Kidney (tissue), 22 donors: ENCODE results near the gene LYPD4. TPM values are rescaled to one million over a fixed set of nuclear protein-coding genes. Genes with fewer than 3 reads are reported as not detected.

Experiments used
- DNase-seq, 5 donors: peaks; one replicate each; pipeline ENCODE4 v3.0.0-alpha.2; 2013 to 2020
- FAIRE-seq: peaks from 2 replicates; lab custom pipeline; 2012; peaks lifted over from hg19 to GRCh38; lab: Jason Lieb, UNC
- H3K27ac ChIP-seq, 2 donors: one replicate each; pipeline ENCODE4 v1.7.0; 2013; ENCODE audit warnings: low read depth in 2 of 2, low read length in 2 of 2, inconsistent platforms in 1 of 2
- H3K27me3 ChIP-seq: one replicate; pipeline ENCODE4 v1.7.1; 2013; ENCODE audit warnings: low read length, inconsistent platforms; ENCODE audit not compliant: control insufficient read depth, insufficient read depth
- H3K36me3 ChIP-seq, 3 donors: one replicate each; pipeline versions ENCODE4 v1.7.0 to v1.7.1; 2013; ENCODE audit warnings: low read length in 3 of 3, control low read depth in 1 of 3, inconsistent platforms in 1 of 3; ENCODE audit not compliant: insufficient read depth in 3 of 3, control insufficient read depth in 2 of 3
- H3K4me1 ChIP-seq, 3 donors: one replicate each; pipeline versions ENCODE4 v1.7.0 to v1.7.1; 2013; ENCODE audit warnings: low read length in 3 of 3, inconsistent platforms in 1 of 3, low read depth in 1 of 3; ENCODE audit not compliant: control insufficient read depth in 2 of 3, insufficient read depth in 2 of 3
- H3K4me3 ChIP-seq, 3 donors: one replicate each; pipeline versions ENCODE4 v1.7.0 to v1.8.1; 2013; ENCODE audit warnings: low read length in 3 of 3, control low read depth in 1 of 3, inconsistent platforms in 1 of 3
- H3K9ac ChIP-seq, 3 donors: one replicate each; pipeline versions ENCODE4 v1.7.0 to v1.7.1; 2013; ENCODE audit warnings: low read length in 3 of 3, control low read depth in 1 of 3, inconsistent platforms in 1 of 3
- H3K9me3 ChIP-seq, 3 donors: one replicate each; pipeline versions ENCODE4 v1.7.0 to v1.7.1; 2013; ENCODE audit warnings: low read length in 3 of 3, control low read depth in 1 of 3, inconsistent platforms in 1 of 3; ENCODE audit not compliant: control insufficient read depth in 2 of 3, insufficient read depth in 1 of 3
- intact Hi-C: fragments of 100-400 bp; cut with DNase I; formaldehyde crosslinking; loops from one replicate; pipeline ENCODE4 v1.11.1; 2022
- long read RNA-seq, 10 donors: library from polyadenylated mRNA in 1 of 10; unstranded in 1 of 10; transcript quantifications; one replicate each; pipeline ENCODE4 v2.0.0 and lab custom pipeline, GENCODE V29; 2021 to 2026
- polyA plus RNA-seq: library from polyadenylated mRNA; stranded (reverse); fragments of 350-450 nt; fragmentation: Illumina TruSeq; extraction: RNeasy Lipid Tissue Mini Kit (QIAGEN cat#74804); gene quantifications from one replicate; pipeline ENCODE4 v1.2.3, GENCODE V29; 2014; ENCODE audit warnings: low read depth, low replicate concordance; ENCODE audit not compliant: insufficient read depth
- total RNA-seq: library from RNA; stranded (reverse); fragmentation: NEBNext Ultra II Directional; extraction: Animal tissue kit (Norgen Biotek cat#: 25700); gene quantifications from one replicate; pipeline ENCODE4 v1.2.1, GENCODE V29; 2021
- TF ChIP-seq, protein P1 (sequence below): IDR thresholded peaks from 3 replicates; pipeline ENCODE4 v1.5.1; 2012; ENCODE audit warnings: mild to moderate bottlenecking, moderate library complexity, borderline replicate concordance; ENCODE audit not compliant: insufficient read depth; ENCODE audit errors: extremely low read depth
- donor health status: control.
- donor health status: control.
- donor health status: control.
- donor health status: control.
- donor health status: control.
- donor health status: DM: yes; HTN: yes; CAD: no.
- donor health status: Normal renal cell carcinoma (clear cell type).

LYPD4 gene, protein sequence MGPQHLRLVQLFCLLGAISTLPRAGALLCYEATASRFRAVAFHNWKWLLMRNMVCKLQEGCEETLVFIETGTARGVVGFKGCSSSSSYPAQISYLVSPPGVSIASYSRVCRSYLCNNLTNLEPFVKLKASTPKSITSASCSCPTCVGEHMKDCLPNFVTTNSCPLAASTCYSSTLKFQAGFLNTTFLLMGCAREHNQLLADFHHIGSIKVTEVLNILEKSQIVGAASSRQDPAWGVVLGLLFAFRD
- total RNA-seq (not detected), polyA plus RNA-seq (not detected)
- long read RNA-seq, donor 1, partial matches to known transcripts: 2,436 of 3,591 reads
- long read RNA-seq, donor 1, other reads (novel, unspliced or antisense): 1,155 of 3,591 reads
- long read RNA-seq, donor 2: 0 reads
- long read RNA-seq, donor 3: 0 reads
- long read RNA-seq, donor 4, partial matches to known transcripts: 1,157 of 2,577 reads
- long read RNA-seq, donor 4, other reads (novel, unspliced or antisense): 1,420 of 2,577 reads
- long read RNA-seq, donor 5: 0 reads
- long read RNA-seq, donor 6, partial matches to known transcripts: 4,959 of 7,896 reads
- long read RNA-seq, donor 6, other reads (novel, unspliced or antisense): 2,937 of 7,896 reads
- long read RNA-seq, donor 7: 0 reads
- long read RNA-seq, donor 8, partial matches to known transcripts: 2,231 of 3,761 reads
- long read RNA-seq, donor 8, other reads (novel, unspliced or antisense): 1,530 of 3,761 reads
- long read RNA-seq, donor 9: 0 reads
- long read RNA-seq, donor 10, partial matches to known transcripts: 2,613 of 4,422 reads
- long read RNA-seq, donor 10, other reads (novel, unspliced or antisense): 1,809 of 4,422 reads

DNA sequence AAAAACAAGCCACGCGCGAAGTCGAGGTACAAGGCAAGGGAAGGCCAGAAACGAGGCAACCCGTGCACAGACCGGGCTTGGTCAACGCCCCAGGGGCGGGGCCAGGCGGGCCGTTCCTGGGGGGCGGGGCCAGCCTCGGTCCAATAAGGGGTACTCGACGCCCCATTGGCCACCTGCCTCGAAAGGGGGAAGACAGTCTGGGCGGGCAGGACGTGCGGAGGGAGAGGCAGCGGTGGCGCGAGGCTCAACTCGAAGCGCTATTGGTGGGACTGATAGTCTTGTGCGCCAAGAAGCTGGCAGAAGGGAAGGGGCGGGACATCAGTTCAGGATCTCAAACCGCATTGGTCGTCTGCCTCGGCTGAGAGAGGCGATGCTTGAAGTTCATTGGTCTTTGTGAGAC is at the start of gene LYPD4:
TSS of gene LYPD4 (minus strand) at position 83 of the 400 bp plus-strand sequence. CDS start 5,398 bp downstream, outside the sequence.
- FAIRE-seq: no peak
- Histone ChIP-seq H3K36me3 (no peaks in the 10 kb centered on the region), H3K27ac (no peak within 1 kb of the TSS), H3K9me3 (no peaks in the 10 kb centered on the region), H3K9ac (no peak within 1 kb of the TSS), H3K4me1 (no peaks in the 10 kb centered on the region), H3K27me3 (no peaks in the 10 kb centered on the region), H3K4me3 (no peak within 1 kb of the TSS)
- intact Hi-C loops: no loop called here
- TF ChIP-seq, protein P1, sequence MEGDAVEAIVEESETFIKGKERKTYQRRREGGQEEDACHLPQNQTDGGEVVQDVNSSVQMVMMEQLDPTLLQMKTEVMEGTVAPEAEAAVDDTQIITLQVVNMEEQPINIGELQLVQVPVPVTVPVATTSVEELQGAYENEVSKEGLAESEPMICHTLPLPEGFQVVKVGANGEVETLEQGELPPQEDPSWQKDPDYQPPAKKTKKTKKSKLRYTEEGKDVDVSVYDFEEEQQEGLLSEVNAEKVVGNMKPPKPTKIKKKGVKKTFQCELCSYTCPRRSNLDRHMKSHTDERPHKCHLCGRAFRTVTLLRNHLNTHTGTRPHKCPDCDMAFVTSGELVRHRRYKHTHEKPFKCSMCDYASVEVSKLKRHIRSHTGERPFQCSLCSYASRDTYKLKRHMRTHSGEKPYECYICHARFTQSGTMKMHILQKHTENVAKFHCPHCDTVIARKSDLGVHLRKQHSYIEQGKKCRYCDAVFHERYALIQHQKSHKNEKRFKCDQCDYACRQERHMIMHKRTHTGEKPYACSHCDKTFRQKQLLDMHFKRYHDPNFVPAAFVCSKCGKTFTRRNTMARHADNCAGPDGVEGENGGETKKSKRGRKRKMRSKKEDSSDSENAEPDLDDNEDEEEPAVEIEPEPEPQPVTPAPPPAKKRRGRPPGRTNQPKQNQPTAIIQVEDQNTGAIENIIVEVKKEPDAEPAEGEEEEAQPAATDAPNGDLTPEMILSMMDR: no peak
- no peak for DNase-seq

GRCh38 chr19:41893899-41894298 is 49.4 kb upstream of the LYPD4 start:
- H3K36me3 ChIP-seq: peaks cover 0 to 29% (median 18%) of the 10 kb centered on the region in 3 donors

GRCh38 chr19:41892173-41892902 is 47.9 kb upstream of the LYPD4 start:
- TF ChIP-seq, protein P1: no peak
- Histone ChIP-seq H3K4me1 (peaks cover 0 to 1% (median 0%) of the 10 kb centered on the region in 3 donors), H3K27ac (no peak overlapping the region), H3K9ac (no peak overlapping the region), H3K36me3 (peaks cover 0 to 29% (median 13%) of the 10 kb centered on the region in 3 donors), H3K9me3 (no peaks in the 10 kb centered on the region), H3K27me3 (no peaks in the 10 kb centered on the region), H3K4me3 (no peak overlapping the region)
- no peak for FAIRE-seq
- intact Hi-C loops: no loop called here
- DNase-seq: no peak

More at GRCh38 chr19:41893899-41894298, 49.4 kb upstream of the LYPD4 start:
- no peak overlapping the region for H3K9ac ChIP-seq
- TF ChIP-seq, protein P1: no peak
- H3K4me1 ChIP-seq: no peaks in the 10 kb centered on the region
- H3K4me3 ChIP-seq: no peak overlapping the region
- H3K27ac ChIP-seq: no peak overlapping the region
- peak in 1 of 5 donors; percentile 42 for DNase-seq
- H3K9me3 ChIP-seq: no peaks in the 10 kb centered on the region
- intact Hi-C loops: no loop called here
- no peak for FAIRE-seq
- H3K27me3 ChIP-seq: no peaks in the 10 kb centered on the region
